Activated T-cell treated with anti-CD3 and anti-CD28 coated beads for 4 hours (primary cell): ENCODE measurements around the gene DPM2.
A peak's percentile ranks its signal among the peaks of the same experiment; 100 is the strongest.

Experiments
- DNase-seq: peaks from one replicate; pipeline ENCODE4 v3.0.0-alpha.2; 2020

Gene DPM2

GRCh38 chr9:127953768-127954505 is 16.3 kb upstream of the DPM2 start:
- DNase-seq: no peak

GRCh38 chr9:127953154-127953553 is 15.5 kb upstream of the DPM2 start:
- no peak for DNase-seq

DNA sequence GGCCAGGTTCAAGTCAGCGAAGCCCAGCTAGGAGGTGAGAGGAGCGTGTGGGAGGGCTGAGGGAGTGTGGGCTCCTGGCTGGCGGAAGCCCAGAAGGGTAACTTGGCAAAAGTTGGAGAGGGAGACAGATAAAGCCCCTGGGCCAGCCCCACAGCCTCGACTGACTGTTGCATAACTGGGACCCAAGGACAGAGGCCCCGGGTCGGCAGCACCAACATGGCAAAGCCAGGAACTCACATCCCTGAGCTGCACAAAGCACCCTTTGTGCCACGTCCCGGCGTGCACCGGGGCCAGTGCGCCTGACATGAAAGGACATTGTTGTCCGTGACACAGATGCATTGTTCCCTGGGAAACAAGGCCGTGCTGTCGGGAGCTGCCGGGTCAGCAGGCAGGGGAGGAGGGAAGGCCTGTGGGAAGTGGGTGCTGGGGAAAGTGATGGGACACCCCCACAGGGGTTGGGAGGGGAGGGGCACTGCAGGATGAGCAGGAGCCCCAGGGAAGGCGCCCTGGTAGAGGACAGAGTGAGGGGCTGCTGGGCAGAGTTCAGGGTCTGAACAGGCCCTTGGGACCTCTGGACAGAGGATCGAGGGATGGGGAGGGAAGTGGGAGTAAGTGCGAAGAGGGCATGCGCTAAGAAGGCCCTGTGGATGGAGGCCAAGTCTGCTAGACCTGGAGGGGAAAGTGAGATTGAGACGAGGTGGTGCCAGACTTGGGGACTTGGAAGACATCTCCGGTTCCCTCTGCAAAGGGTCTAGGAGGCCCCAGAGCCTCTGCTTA is 13.0 kb upstream of the DPM2 start:
- DNase-seq: no peak

DNA sequence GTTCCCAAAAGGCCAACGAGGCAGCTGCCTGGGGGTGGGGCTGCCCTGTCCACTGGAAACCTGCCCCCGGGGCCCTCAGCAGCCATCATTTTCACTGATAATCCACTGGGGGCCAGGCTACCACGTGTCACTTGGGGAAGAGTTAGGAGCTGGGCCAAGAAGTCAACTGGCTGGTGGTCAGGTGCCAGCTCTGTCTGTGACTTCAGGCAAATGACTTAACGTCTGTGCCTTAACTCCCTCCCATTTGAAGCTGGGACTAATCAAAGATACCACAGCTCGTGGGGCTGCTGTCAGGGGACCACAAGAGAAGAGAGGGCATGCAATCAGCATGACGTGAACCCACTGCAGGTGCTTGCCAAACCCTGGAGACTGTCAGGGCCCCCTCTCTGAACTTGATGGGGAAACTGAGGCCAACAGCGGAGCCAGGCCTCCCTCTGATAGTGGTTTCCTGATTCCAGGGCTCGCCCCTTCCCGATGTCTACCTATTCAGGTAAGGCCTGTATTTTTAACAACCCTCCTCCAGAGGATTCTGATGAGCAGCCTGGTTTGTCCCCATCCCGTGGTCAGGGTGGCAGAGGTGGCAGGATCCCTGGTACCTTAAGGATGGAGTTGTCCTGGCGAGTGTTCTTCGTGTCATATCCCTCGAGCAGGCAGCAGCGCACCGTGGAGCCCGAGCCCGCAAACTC is 12.3 kb upstream of the DPM2 start:
- DNase-seq: no peak

DNA sequence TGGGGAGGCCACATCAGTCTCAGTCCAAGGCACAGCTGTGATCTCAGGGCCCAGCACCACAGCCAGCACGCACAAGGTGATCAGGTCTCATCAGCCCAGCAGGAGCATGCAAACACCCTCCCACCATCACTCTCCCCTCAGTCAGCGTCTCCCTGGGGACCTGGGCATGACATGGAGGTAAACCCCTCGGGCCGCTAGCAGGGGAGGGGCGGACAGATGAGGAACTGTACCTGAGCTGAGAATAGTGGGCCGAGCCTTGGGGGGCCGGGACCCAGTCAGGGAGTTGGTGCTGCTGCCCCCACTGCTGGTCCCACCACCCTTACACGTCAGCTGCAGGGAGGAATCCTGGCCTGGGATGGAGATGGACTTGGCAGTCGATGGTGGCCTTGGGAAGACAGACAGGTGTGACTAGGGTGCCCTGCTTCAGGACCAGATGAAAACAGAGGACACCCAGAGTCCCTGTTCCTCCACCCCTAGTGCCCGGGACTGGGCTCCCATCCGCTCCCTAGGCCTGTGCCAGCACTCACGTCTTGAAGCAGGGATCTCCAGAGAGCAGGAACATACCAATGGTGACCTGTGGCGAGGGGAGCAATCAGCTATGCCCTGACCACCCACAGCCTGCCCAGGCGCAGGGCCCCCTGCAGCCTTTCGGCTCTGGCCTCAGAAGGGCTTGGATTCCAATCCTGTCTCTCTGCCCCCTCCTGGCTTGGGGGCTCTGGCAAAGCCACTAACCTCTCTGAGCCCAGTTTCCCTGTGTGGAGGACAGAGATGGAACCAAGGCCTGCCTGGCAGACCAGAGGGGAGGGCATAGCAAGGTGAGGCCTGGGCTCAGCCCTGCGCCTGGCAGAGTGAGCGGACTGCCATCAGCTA is 10.4 kb upstream of the DPM2 start:
- no peak for DNase-seq

- no peak for DNase-seq
Observed at GRCh38 chr9:127946728-127947127, 9.1 kb upstream of the DPM2 start.

DNA sequence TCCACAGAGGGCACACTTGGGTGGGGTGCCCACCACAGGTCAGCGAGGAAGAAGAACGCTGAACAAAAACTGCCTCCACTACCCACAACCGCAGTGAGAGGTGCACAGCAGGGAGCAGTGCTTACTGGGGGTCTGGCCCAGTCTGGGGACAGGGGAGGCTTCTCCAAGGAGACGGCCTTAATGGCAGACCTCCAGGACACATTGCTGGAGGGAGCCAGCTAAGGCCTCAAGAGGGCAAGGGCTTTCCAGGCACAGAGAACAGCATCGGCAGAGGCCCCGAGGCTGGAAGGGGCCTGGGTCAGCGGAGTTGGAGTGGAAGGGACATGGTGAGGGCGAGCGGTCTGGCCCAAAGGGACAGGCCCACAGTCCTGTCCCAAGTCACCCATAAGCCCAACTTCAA is 8.3 kb upstream of the DPM2 start:
- no peak for DNase-seq

DNA sequence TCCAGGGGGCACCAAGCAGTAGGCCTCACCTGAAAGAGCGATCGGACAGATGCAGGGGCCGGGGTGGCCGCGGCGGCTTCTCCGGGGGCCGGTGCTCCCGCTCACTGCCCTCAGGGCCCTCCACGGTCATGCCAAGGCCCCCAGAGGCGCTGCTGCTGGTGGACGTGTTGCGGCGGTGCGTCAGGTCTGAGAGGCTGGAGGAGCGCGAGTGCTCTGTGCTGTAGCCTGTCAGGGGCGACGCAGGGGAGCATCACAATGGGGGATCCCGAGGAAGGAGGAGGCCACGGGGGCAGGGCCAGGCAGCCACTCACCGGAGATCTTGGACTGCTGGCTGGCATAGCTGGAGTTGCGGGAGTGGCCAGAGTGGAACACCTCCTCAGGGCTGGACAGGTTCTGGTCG is 7.7 kb upstream of the DPM2 start:
- no peak for DNase-seq

DNA sequence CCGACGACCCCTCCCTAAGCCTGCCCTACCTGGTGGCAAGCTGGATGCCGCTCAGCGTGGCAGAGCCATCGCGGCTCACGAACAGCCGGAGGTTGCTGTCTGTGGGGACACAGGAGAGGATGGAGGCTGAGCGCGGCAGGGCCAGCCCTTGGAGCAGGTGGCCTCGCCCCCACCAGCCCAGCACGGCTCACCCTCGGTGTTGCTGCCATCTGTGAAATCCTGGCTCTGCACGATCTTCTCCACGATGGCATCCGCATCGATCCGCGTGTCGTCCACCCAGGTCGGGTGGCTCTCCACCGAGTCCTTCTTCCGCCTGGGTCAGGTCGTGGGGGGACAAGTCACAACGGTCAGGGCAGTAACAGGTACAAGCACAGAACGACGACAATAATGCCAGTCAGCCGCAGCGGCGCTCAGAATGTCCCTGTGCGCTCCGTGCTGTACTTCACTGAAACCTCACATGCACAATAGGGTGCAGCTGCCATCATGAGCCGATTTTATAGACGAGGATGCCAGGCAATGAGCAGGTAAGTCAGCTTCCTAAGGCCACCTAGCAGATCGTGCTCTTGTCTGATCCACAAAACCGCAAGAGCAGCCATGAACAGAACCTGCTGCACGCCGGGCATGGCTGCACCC is 7.0 kb upstream of the DPM2 start:
- DNase-seq: no peak

DNA sequence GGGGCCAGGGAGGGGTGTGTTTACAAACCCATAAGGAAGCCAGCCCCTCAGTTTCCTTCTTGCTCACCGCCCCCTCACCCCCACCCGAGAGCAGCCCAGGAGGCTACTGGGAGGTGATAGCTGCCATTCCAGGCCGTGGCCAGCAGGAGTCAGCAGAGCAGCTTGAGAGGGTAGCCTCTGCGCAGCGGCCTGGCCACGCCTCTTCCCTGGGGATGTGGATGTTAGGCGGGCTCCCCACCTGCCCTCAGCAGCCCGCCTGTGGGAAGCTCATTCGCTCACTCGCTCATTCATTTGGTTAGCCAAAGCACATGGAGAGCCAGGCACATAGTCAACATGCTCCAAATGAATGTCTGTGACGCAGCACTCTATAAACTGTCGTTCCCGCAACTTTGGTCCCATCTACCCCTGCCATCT is 6.1 kb upstream of the DPM2 start:
- peak; percentile 70 for DNase-seq

GRCh38 chr9:127943011-127943662 is 5.5 kb upstream of the DPM2 start:
- no peak for DNase-seq

GRCh38 chr9:127942216-127943010 is 4.8 kb upstream of the DPM2 start:
- DNase-seq: no peak

GRCh38 chr9:127941961-127942215 is 4.2 kb upstream of the DPM2 start:
- DNase-seq: no peak

DNA sequence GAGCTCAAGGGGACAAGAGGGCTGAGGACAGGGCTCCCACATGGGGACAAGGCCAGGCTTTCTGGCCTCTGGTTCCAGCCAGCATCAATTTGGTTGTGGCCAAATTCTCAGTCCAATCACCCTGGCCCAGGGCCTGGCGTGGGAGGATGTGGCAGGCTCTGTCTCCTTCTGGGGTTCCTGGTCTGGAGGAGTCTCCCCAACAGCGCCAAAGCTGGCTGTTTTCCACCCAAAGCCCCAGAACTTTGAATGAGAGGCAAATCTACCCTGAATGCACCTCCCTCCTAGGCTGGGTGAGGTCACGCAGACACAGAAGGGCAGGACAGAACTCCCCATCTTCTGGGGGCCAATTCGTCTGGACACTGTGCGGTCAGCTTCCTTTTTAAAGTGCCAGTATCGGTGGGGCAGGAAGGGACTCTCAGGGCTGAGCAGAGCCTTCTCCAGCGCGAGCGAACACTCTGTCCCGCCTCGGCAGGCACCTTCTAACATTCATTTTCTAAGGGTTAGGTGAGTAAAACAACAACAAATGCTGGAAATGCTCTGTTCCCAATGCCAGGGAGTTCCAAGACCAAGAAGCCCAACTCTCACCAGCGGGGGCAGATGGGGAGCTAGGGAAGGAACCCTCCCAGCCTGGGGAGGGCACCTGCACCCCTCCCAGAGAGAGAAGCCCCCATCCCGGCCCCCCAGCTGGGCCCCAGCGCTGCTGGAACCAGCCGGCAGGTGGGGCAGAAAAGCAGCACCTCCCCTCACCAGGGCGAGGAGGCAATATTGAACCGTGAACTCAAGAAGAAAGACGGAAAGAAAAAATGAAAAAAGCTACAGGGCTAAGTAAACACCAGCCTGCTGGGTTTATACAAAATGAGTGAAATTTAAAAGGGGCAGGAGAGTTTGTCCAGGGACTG is 3.7 kb upstream of the DPM2 start:
- DNase-seq: no peak

GRCh38 chr9:127940593-127940992 is 2.9 kb upstream of the DPM2 start:
- no peak for DNase-seq

DNA sequence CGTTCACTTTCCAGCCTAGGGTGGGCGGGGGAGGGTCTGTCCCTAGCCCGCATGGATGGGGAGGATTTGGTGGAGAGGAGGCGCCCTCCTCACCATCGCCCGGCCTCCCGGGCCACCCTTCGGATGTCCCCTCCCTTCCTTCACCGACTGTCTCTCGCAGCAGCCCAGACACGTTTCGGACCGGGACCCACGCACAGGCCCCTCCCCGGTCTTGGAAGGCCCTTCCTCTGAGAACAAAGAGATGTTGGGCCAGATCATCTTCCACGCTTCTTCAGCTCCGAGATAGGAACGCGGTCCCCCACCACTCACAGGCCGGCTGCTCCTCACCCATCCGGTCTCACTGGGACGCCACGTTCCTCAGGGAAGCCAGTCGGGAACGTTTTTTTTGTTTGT is 640 bp upstream of the DPM2 start:
- DNase-seq: no peak

- DNase-seq: no peak
Observed at GRCh38 chr9:127937056-127937387, 632 bp downstream of the DPM2 start.

GRCh38 chr9:127936347-127936852 is 1.3 kb downstream of the DPM2 start:
- DNase-seq: no peak

DNA sequence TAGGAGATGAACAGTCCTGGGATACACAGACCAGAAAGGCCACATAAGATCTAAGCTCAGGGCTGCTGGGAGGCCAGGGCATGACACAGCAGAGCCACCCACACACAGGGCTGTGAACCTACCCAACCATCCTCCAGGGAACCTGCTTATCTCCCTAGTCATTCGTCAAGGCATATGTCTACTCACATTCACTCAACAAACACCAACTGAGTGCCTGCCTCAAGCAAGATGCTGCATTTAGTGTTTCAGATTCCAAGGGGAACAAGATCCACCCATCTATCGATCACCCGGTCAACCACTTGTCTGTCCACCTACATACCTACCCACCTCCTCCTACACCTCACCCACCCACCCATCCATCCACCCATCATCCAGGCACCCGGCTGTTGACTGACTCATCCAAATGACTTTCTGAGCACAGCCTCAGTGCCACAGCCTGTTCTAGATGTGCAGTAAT is 1.9 kb downstream of the DPM2 start:
- no peak for DNase-seq

GRCh38 chr9:127934986-127935385 is 2.7 kb downstream of the DPM2 start:
- DNase-seq: no peak
